CD4-positive, alpha-beta memory T cell (primary cell): Measurements from ENCODE around the gene MAGOH. TPM values are rescaled to one million over a fixed set of nuclear protein-coding genes. Genes with fewer than 3 reads are reported as not detected.

Experiments
- CTCF ChIA-PET: fragments of 350-600 bp; sonication (Branson Sonifier 250); formaldehyde crosslinking; loops from one replicate; lab custom pipeline; 2021; ENCODE audit warnings: inconsistent platforms; ENCODE audit not compliant: partially characterized antibody; lab: Charles Lee
- POLR2A ChIA-PET: fragments of 350-600 bp; sonication (Branson Sonifier 250); formaldehyde crosslinking; loops from one replicate; lab custom pipeline; 2021; ENCODE audit not compliant: partially characterized antibody; lab: Charles Lee
- DNase-seq, 5 donors: peaks; one replicate each; pipeline versions ENCODE4 v3.0.0 to v3.0.0-alpha.2; 2020 to 2022; ENCODE audit warnings: mixed read lengths in 1 of 5
- H3K27ac ChIP-seq: one replicate; pipeline ENCODE4 v1.7.0; 2013; ENCODE audit warnings: low read depth, low read length
- H3K27me3 ChIP-seq: 2 replicates; pipeline ENCODE4 v1.7.0; 2013; ENCODE audit warnings: mild to moderate bottlenecking, low read length, moderate library complexity; ENCODE audit not compliant: insufficient read depth
- H3K36me3 ChIP-seq: 2 replicates; pipeline ENCODE4 v1.7.0; 2013; ENCODE audit warnings: mild to moderate bottlenecking, low read length, moderate library complexity; ENCODE audit not compliant: insufficient read depth
- H3K4me1 ChIP-seq: 2 replicates; pipeline ENCODE4 v1.7.0; 2013; ENCODE audit warnings: mild to moderate bottlenecking, low read length, moderate library complexity; ENCODE audit not compliant: insufficient read depth
- H3K4me3 ChIP-seq, 2 donors: one replicate each; pipeline ENCODE4 v1.7.0; 2013; ENCODE audit warnings: low read length in 2 of 2, mild to moderate bottlenecking in 1 of 2
- H3K9me3 ChIP-seq, 2 donors: one replicate each; pipeline ENCODE4 v1.7.0; 2013; ENCODE audit warnings: low read length in 2 of 2, control low read depth in 1 of 2; ENCODE audit not compliant: control insufficient read depth in 1 of 2
- H3K27ac Mint-ChIP-seq, 7 donors: one replicate each; pipeline ENCODE4 v1.8.0; 2020 to 2021; ENCODE audit warnings: mixed read lengths in 7 of 7, mild to moderate bottlenecking in 6 of 7, inconsistent platforms in 3 of 7, moderate library complexity in 3 of 7
- H3K27me3 Mint-ChIP-seq, 2 donors: one replicate each; pipeline ENCODE4 v1.8.0; 2020 to 2021; ENCODE audit warnings: mixed read lengths in 2 of 2
- H3K36me3 Mint-ChIP-seq, 2 donors: one replicate each; pipeline ENCODE4 v1.8.0; 2020 to 2021; ENCODE audit warnings: mixed read lengths in 2 of 2, inconsistent platforms in 1 of 2, mild to moderate bottlenecking in 1 of 2
- H3K4me1 Mint-ChIP-seq, 4 donors: one replicate each; pipeline ENCODE4 v1.8.0; 2020 to 2021; ENCODE audit warnings: mixed read lengths in 4 of 4, mild to moderate bottlenecking in 1 of 4
- H3K4me3 Mint-ChIP-seq, 8 donors: one replicate each; pipeline ENCODE4 v1.8.0; 2020 to 2021; ENCODE audit warnings: mixed read lengths in 8 of 8, mild to moderate bottlenecking in 7 of 8, moderate library complexity in 6 of 8, inconsistent platforms in 3 of 8
- H3K9me3 Mint-ChIP-seq, 8 donors: one replicate each; pipeline ENCODE4 v1.8.0; 2020 to 2021; ENCODE audit warnings: mixed read lengths in 8 of 8, mild to moderate bottlenecking in 5 of 8, inconsistent platforms in 3 of 8, moderate library complexity in 1 of 8
- intact Hi-C: fragments of 100-400 bp; cut with micrococcal nuclease; formaldehyde crosslinking; loops from one replicate; pipeline ENCODE4 v1.15.1; 2023
- polyA plus RNA-seq, 2 donors: library from polyadenylated mRNA; unstranded; fragments of 300-500 nt; fragmentation: Illumina TruSeq; gene quantifications; one replicate each; pipeline ENCODE4 v1.2.3, GENCODE V29; 2021
- total RNA-seq, 2 experiments: library from RNA; stranded (reverse); gene quantifications; one replicate each; pipeline ENCODE4 v1.2.3, GENCODE V29; 2021

Gene MAGOH
- total and polyA plus RNA-seq, 4 experiments from 2014 or later = 46.7 to 104 (median 60.1) TPM

DNA sequence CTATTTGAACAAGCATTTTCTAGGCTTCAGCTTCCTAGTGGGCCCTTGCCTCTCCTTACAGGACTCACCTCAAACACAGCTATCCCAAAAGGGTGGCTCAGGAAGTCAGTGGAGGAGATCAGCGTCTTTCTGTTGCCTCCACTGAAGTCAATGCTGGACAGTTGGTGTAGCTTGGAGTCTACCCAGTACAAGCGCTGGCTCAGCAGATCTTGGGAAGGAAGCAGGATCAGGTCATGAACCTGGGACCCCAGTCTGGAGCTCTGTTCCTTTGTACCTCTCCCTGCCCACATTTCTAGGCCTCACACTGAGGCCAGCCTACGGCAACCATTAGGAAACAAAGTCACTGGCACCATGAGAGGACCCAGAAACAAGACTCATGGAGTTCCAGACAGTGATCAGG lies 23.7 kb upstream of the MAGOH start:
- H3K4me1 ChIP-seq = no peaks in the 10 kb centered on the region
- peaks cover 38 to 70% of the 10 kb centered on the region in 2 donors for H3K36me3 Mint-ChIP-seq
- H3K9me3 Mint-ChIP-seq = no peaks in the 10 kb centered on the region
- H3K27ac ChIP-seq = no peak overlapping the region
- H3K4me3 ChIP-seq = no peak overlapping the region
- H3K4me3 Mint-ChIP-seq = no peak overlapping the region
- no peak for DNase-seq
- H3K4me1 Mint-ChIP-seq = no peaks in the 10 kb centered on the region
- ChIA-PET CTCF (interaction anchor here (1.1 kb wide), 1 partner anchor 16 kb away, joined by 4 read pairs; no protein-coding TSS in a partner anchor), POLR2A (interaction anchor here (1.1 kb wide), 1 partner anchor 17 kb away, joined by 3 read pairs; no protein-coding TSS in a partner anchor)
- peaks cover 18% of the 10 kb centered on the region for H3K36me3 ChIP-seq
- intact Hi-C loops = no loop called here
- H3K27me3 ChIP-seq = no peaks in the 10 kb centered on the region
- no peak overlapping the region for H3K27ac Mint-ChIP-seq
- no peaks in the 10 kb centered on the region for H3K9me3 ChIP-seq
- H3K27me3 Mint-ChIP-seq = no peaks in the 10 kb centered on the region

DNA sequence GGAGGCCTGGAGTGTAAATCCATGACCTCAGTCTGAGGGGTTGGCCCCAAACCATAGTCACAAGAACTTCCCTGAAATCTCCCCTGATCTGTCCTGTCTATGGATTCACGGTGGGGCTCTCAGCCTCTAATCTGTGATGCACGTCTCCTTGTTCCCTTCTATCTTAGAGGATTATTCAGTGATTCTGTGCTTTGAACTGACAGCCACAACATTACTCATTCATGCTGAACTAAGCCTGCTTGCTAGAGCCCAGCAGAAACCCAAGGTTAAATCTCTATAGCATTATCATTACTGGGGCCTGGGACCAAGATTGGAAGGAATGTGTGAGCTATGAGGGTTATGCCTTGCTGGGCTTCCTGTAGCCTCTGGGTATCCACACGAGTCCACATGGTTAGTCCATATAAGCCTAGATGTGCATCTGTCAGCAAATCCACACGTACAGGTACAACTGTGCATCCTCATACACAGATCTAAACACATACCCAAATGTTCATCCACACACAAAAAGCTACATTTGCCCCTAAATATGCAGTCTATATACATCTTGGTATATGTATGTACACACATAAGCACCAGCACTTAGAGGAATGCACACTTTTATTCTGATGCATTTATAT lies 22.4 kb upstream of the MAGOH start:
- Mint-ChIP-seq H3K9me3 (no peaks in the 10 kb centered on the region), H3K27me3 (no peaks in the 10 kb centered on the region), H3K4me1 (no peaks in the 10 kb centered on the region), H3K27ac (no peak overlapping the region), H3K36me3 (peaks cover 31 to 63% of the 10 kb centered on the region in 2 donors), H3K4me3 (no peak overlapping the region)
- Histone ChIP-seq H3K27ac (no peak overlapping the region), H3K4me3 (no peak overlapping the region), H3K9me3 (no peaks in the 10 kb centered on the region), H3K4me1 (no peaks in the 10 kb centered on the region), H3K27me3 (no peaks in the 10 kb centered on the region), H3K36me3 (peaks cover 18% of the 10 kb centered on the region)
- intact Hi-C loops = no loop called here
- ChIA-PET CTCF (interaction anchor here (0.6 to 1.9 kb wide), 2 partner anchors 18 to 575 kb away, joined by 3 to 7 read pairs; no protein-coding TSS in a partner anchor), POLR2A (interaction anchor here (1.1 kb wide), 1 partner anchor 16 kb away, joined by 3 read pairs; no protein-coding TSS in a partner anchor)
- no peak for DNase-seq

- DNase-seq = no peak
- H3K4me1 ChIP-seq = no peaks in the 10 kb centered on the region
- peaks cover 18% of the 10 kb centered on the region for H3K36me3 ChIP-seq
- ChIA-PET CTCF (interaction anchor here (1.9 kb wide), 1 partner anchor 18 kb away, joined by 7 read pairs; no protein-coding TSS in a partner anchor), POLR2A (no interaction called here)
- Mint-ChIP-seq H3K27me3 (no peaks in the 10 kb centered on the region), H3K4me1 (no peaks in the 10 kb centered on the region), H3K4me3 (no peak overlapping the region), H3K27ac (no peak overlapping the region), H3K9me3 (no peaks in the 10 kb centered on the region), H3K36me3 (peaks cover 24 to 56% of the 10 kb centered on the region in 2 donors)
- no peak overlapping the region for H3K4me3 ChIP-seq
- H3K27ac ChIP-seq = no peak overlapping the region
- no peaks in the 10 kb centered on the region for H3K9me3 ChIP-seq
- no peaks in the 10 kb centered on the region for H3K27me3 ChIP-seq
- intact Hi-C loops = no loop called here
Observed at GRCh38 chr1:53259932-53260331, 21.6 kb upstream of the MAGOH start.

GRCh38 chr1:53258216-53258615 lies 19.9 kb upstream of the MAGOH start:
- no peaks in the 10 kb centered on the region for H3K27me3 Mint-ChIP-seq
- Histone ChIP-seq H3K4me1 (no peaks in the 10 kb centered on the region), H3K9me3 (no peaks in the 10 kb centered on the region), H3K4me3 (no peak overlapping the region), H3K36me3 (peaks cover 18% of the 10 kb centered on the region), H3K27me3 (no peaks in the 10 kb centered on the region), H3K27ac (no peak overlapping the region)
- no peak for DNase-seq
- H3K9me3 Mint-ChIP-seq = no peaks in the 10 kb centered on the region
- peak overlapping the region in 1 of 7 donors; percentile 68 for H3K27ac Mint-ChIP-seq
- ChIA-PET CTCF (interaction anchor here (0.9 kb wide), 1 partner anchor 20 kb away, joined by 3 read pairs; no protein-coding TSS in a partner anchor), POLR2A (no interaction called here)
- H3K4me3 Mint-ChIP-seq = no peak overlapping the region
- H3K36me3 Mint-ChIP-seq = peaks cover 19 to 53% of the 10 kb centered on the region in 2 donors
- no peaks in the 10 kb centered on the region for H3K4me1 Mint-ChIP-seq
- intact Hi-C loops = no loop called here

DNA sequence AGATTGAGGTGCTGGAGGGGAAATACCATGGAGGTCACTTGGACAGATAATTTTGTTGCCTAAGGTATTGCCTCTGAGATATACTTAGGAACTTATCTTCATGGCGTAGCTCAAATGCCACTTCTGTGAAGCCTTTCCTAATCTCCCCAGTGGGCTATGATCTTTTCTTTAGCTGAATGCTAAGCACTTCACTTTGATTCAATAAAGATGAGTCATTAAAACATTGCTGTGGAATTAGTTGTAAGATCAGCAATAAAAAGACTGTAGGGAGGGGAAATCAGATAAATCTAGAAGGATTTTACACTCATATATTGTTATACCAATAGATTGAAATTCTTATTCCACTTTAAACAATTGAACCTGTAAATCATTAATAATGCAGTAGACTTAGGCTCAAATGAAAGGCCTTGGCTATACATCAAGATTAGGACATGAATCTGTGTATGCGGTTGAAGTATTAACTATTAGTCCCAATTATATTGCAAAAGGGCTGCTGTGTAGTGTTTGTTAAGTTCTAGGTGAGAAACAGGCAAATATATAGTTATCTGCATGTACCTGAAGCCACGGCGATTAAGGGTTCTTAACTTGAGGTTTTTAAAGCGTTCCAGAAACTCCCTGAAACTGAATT lies 19.2 kb upstream of the MAGOH start:
- Histone ChIP-seq H3K4me1 (no peaks in the 10 kb centered on the region), H3K4me3 (no peak overlapping the region), H3K27ac (no peak overlapping the region), H3K36me3 (peaks cover 14% of the 10 kb centered on the region), H3K9me3 (no peaks in the 10 kb centered on the region), H3K27me3 (no peaks in the 10 kb centered on the region)
- no peaks in the 10 kb centered on the region for H3K27me3 Mint-ChIP-seq
- H3K36me3 Mint-ChIP-seq = peaks cover 19 to 52% of the 10 kb centered on the region in 2 donors
- ChIA-PET POLR2A (interaction anchor here (0.9 kb wide), 1 partner anchor 19 kb away, joined by 3 read pairs; no protein-coding TSS in a partner anchor), CTCF (no interaction called here)
- no peaks in the 10 kb centered on the region for H3K4me1 Mint-ChIP-seq
- DNase-seq = no peak
- no peak overlapping the region for H3K27ac Mint-ChIP-seq
- H3K9me3 Mint-ChIP-seq = no peaks in the 10 kb centered on the region
- intact Hi-C loops = no loop called here
- no peak overlapping the region for H3K4me3 Mint-ChIP-seq

DNA sequence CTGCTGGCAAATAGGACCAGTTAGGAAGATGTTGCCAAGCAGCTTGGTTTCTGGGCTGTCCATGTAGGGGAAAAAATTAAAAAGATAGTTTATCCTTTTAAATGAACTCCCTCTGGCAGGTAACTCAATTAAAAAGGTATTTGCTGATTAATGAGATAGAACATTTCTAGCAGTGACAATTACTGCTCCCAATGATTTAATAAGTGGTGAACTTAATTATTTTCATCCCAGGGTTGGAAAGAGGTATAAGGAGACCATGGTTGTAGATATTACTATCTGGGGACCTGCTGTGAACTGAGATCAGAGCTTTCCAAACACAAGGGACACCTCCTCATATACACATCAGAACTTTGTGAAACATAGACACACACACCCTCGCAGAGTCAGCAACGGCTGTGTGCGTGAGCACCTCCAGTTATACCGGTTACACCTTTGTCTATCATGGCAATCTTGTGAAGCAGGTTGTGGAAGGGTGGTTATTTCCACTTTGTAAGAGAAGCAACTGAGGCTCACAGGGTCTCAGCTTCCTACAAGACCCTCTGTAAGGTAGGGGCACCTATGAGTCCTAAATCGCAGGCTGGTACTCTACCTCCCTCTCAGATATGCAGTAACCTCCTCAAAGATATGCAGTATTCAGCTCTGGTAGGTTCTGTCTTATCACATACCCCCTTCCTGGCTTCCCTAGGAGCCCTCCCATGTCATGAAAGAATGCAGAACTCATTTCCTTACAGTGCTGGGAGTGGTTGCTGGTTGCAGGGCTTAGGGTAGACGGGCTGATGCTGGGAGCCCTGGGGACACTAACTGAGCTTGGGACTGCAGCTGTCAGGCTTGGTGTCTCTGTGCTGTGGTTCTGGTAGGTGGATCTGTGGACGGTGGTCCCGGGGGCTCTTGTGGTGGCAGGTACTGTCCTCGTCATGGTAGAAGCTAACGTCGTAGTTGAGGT lies 18.5 kb upstream of the MAGOH start:
- Mint-ChIP-seq H3K4me3 (no peak overlapping the region), H3K9me3 (no peaks in the 10 kb centered on the region), H3K36me3 (peaks cover 19 to 52% of the 10 kb centered on the region in 2 donors), H3K27me3 (no peaks in the 10 kb centered on the region), H3K27ac (peak overlapping the region in 1 of 7 donors; percentile 13), H3K4me1 (no peaks in the 10 kb centered on the region)
- peaks cover 6% of the 10 kb centered on the region for H3K36me3 ChIP-seq
- intact Hi-C loops = no loop called here
- POLR2A ChIA-PET = interaction anchor here (0.9 kb wide), 1 partner anchor 18 kb away, joined by 3 read pairs; no protein-coding TSS in a partner anchor
- no peaks in the 10 kb centered on the region for H3K9me3 ChIP-seq
- H3K4me1 ChIP-seq = no peaks in the 10 kb centered on the region
- CTCF ChIA-PET = interaction anchor here (0.6 to 1.3 kb wide), 2 partner anchors 21 to 133 kb away, joined by 3 to 5 read pairs; no protein-coding TSS in a partner anchor
- H3K27ac ChIP-seq = no peak overlapping the region
- H3K4me3 ChIP-seq = no peak overlapping the region
- no peaks in the 10 kb centered on the region for H3K27me3 ChIP-seq
- DNase-seq = no peak
